ENCODE results near the gene KLK13. TPM values are rescaled to one million over a fixed set of nuclear protein-coding genes. Genes with fewer than 3 reads are reported as not detected.

The KLK13 gene
- total and polyA plus RNA-seq, 12 donors: 0.11 to 0.47 TPM; not detected in 10

DNA sequence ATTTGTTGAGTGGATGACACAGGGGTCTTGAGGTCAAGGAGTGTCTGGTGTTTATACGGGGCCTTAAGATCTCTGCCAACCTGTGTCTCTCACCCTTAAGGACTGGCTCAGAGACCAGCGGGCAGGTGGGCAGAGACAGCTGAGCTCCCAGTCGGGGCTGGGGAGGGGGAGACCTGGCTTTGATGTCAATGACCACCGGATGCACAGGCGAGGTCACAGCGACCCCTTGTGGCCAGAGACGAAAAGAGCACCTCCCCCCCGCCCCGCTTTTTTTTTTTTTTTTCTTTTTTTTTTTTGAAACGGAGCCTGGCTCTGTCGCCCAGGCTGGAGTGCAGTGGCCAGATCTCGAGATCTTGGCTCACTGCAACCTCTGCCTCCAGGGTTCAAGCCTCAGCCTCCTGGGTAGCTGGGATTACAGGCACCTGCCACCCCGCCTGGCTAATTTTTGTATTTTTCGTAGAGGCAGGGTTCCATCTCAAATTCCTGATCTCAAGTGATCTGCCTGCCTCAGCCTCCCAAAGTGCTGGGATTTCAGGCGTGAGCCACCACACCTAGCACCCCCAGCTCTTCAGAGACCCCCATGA lies 29.9 kb upstream of the KLK13 start:
- Histone ChIP-seq H3K27ac (no peak overlapping the region), H3K27me3 (no peaks in the 10 kb centered on the region), H3K36me3 (replicated peaks in 1 of 2) (no peaks in the 10 kb centered on the region), H3K4me1 (replicated peaks in 1 of 2) (no peaks in the 10 kb centered on the region), H3K9me3 (replicated peaks in 1 of 3) (no peaks in the 10 kb centered on the region), H3K4me3 (no peak overlapping the region)
- 20 to 29% (median 25%) methylated on average over 13 to 15 of the region's 15 CpGs for WGBS, 4 donors
- no peak for DNase-seq
- intact Hi-C loops (cut with DNase I): loop anchor here (10.0 kb wide), 3 partner anchors 80 to 170 kb away; partner anchors contain the start of gene KLK10 (in 1 of the 2)
- TF ChIP-seq POLR2A (IDR thresholded peaks at IDR 0.05): no peak
- TF ChIP-seq, protein P1, sequence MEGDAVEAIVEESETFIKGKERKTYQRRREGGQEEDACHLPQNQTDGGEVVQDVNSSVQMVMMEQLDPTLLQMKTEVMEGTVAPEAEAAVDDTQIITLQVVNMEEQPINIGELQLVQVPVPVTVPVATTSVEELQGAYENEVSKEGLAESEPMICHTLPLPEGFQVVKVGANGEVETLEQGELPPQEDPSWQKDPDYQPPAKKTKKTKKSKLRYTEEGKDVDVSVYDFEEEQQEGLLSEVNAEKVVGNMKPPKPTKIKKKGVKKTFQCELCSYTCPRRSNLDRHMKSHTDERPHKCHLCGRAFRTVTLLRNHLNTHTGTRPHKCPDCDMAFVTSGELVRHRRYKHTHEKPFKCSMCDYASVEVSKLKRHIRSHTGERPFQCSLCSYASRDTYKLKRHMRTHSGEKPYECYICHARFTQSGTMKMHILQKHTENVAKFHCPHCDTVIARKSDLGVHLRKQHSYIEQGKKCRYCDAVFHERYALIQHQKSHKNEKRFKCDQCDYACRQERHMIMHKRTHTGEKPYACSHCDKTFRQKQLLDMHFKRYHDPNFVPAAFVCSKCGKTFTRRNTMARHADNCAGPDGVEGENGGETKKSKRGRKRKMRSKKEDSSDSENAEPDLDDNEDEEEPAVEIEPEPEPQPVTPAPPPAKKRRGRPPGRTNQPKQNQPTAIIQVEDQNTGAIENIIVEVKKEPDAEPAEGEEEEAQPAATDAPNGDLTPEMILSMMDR (IDR thresholded peaks at IDR 0.05): peak; percentile 21 to 65 (median 56)

DNA sequence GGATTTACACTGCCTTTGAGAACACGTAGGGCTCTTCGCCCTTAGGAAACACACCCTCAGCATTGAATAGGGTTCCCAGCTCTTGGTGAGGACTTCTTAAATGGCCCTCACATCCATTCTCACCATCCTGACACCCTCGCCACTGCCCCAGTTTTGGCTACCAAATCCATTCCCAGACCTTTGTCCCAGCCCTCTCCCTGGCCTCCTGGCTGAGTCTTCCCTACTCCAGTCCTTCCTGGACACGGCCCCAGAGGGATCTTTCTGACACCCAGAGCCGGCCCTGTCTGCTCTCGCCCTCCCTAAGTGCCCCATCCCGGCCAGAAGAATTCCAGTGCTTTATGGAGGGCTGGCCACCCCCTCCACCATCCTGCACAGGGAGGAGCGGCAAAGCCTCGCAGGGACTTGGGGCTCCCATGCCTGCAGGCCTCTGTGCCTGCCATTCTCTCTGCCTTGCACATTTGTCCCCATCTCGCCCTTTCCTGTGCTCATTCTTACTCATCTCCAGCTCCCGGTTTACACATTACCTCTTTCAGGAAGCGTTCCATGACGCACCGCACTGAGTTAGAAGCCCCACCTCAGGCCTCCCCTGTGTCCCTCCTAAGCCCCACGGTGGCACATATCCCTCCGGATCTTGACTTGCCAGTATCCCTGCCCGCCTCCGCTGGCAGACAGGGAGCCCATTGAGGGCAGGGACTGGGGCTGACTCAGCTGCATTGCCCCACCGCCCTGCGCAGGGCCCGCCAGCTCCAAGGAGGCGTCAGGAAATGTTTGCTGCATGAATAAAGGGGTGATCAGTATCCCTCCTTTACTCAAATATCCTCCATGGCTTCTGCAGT lies 28.8 kb upstream of the KLK13 start:
- intact Hi-C loops (cut with DNase I): loop anchor here (10.0 kb wide), 3 partner anchors 79 to 169 kb away; partner anchors contain the start of gene KLK10 (in 1 of the 2)
- no peaks in the 10 kb centered on the region for H3K9me3 ChIP-seq (replicated peaks in 1 of 3)
- no peak overlapping the region for H3K4me3 ChIP-seq
- H3K27ac ChIP-seq: no peak overlapping the region
- no peak for TF ChIP-seq POLR2A (IDR thresholded peaks at IDR 0.05)
- TF ChIP-seq, protein P1 (IDR thresholded peaks at IDR 0.05): no peak
- H3K4me1 ChIP-seq (replicated peaks in 1 of 2): no peaks in the 10 kb centered on the region
- DNase-seq: no peak
- H3K36me3 ChIP-seq (replicated peaks in 1 of 2): no peaks in the 10 kb centered on the region
- WGBS, 4 donors: 79 to 83% (median 81%) methylated on average over 20 to 22 of the region's 22 CpGs
- no peaks in the 10 kb centered on the region for H3K27me3 ChIP-seq

DNA sequence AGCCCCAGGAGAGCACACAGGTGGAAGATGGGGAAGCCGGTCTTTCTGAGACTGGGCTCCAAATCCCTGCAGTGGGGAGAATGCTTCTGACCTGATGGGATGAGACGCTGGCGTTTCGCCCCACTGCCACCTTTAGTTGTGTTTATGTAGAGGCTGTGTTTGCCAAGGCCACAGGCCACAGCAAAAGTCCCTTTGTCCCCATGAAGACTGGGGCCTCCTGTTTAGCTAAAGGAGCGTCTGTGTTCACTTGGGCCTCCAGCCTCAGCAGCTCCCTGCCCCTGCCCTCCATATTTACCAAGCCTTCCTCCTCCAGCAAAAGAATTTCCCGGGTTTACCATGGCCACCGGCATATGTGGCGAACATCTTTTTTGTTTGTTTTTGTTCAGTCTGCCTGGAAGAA lies 28.2 kb upstream of the KLK13 start:
- Histone ChIP-seq H3K4me3 (no peak overlapping the region), H3K27ac (no peak overlapping the region), H3K4me1 (replicated peaks in 1 of 2) (no peaks in the 10 kb centered on the region), H3K9me3 (replicated peaks in 1 of 3) (no peaks in the 10 kb centered on the region), H3K27me3 (no peaks in the 10 kb centered on the region), H3K36me3 (replicated peaks in 1 of 2) (no peaks in the 10 kb centered on the region)
- no peak for DNase-seq
- TF ChIP-seq, protein P1 (IDR thresholded peaks at IDR 0.05): no peak
- no peak for TF ChIP-seq POLR2A (IDR thresholded peaks at IDR 0.05)
- WGBS, 4 donors: 70 to 80% (median 76%) methylated on average over 7 to 8 of the region's 8 CpGs
- intact Hi-C loops (cut with DNase I): loop anchor here (10.0 kb wide), 3 partner anchors 78 to 168 kb away; partner anchors contain the start of gene KLK10 (in 1 of the 2)
